C4-2B (cell line): ENCODE results near the gene HNRNPF.

ENCODE experiments used
- ZFX ChIP-seq: fragments of 450-650 bp; IDR thresholded peaks from 2 replicates; pipeline ENCODE4 v1.6.1; 2017
- TF ChIP-seq, protein P1 (sequence below): fragments of 450-650 bp; conservative IDR thresholded peaks from 2 replicates; pipeline ENCODE4 v1.5.1; 2017; ENCODE audit warnings: mild to moderate bottlenecking

GRCh38 chr10:43403911-43404703 lies 4.9 kb downstream of the HNRNPF start:
- TF ChIP-seq, protein P1, sequence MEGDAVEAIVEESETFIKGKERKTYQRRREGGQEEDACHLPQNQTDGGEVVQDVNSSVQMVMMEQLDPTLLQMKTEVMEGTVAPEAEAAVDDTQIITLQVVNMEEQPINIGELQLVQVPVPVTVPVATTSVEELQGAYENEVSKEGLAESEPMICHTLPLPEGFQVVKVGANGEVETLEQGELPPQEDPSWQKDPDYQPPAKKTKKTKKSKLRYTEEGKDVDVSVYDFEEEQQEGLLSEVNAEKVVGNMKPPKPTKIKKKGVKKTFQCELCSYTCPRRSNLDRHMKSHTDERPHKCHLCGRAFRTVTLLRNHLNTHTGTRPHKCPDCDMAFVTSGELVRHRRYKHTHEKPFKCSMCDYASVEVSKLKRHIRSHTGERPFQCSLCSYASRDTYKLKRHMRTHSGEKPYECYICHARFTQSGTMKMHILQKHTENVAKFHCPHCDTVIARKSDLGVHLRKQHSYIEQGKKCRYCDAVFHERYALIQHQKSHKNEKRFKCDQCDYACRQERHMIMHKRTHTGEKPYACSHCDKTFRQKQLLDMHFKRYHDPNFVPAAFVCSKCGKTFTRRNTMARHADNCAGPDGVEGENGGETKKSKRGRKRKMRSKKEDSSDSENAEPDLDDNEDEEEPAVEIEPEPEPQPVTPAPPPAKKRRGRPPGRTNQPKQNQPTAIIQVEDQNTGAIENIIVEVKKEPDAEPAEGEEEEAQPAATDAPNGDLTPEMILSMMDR, result no peak
- no peak for TF ChIP-seq ZFX
